Occipital lobe (tissue), 2 donors: ENCODE measurements around the gene COL19A1. TPM values are rescaled to one million over a fixed set of nuclear protein-coding genes. Genes with fewer than 3 reads are reported as not detected.
"Not testable (repeated sequence)": the region's sequence is repeated elsewhere in the genome, so short reads cannot be mapped to it uniquely, and the experiment has no call there.

ENCODE experiments used
- DNase-seq: peaks from one replicate; lab custom pipeline; 2025; lab: John Stamatoyannopoulos, UW
- total RNA-seq: library from RNA; depleted of rRNA; stranded (reverse); fragments of >200 nt; gene quantifications from one replicate; pipeline ENCODE4 v1.2.3, GENCODE V29; 2014

The COL19A1 gene
- total RNA-seq, 1 donor from 2014 or later, result 5.9 TPM

- DNase-seq, result no peak
Measured at GRCh38 chr6:69900869-69901268, 34.5 kb downstream of the COL19A1 start.

- no peak for DNase-seq
Measured at GRCh38 chr6:69901361-69901760, 35.0 kb downstream of the COL19A1 start.

GRCh38 chr6:69907981-69908498 lies 41.7 kb downstream of the COL19A1 start:
- no peak for DNase-seq

GRCh38 chr6:69913361-69913760 lies 47.0 kb downstream of the COL19A1 start:
- DNase-seq, result no peak

GRCh38 chr6:69914015-69914485 lies 47.7 kb downstream of the COL19A1 start:
- DNase-seq, result no peak

GRCh38 chr6:69915346-69915745 lies 49.0 kb downstream of the COL19A1 start:
- DNase-seq, result no peak

GRCh38 chr6:69917834-69918233 lies 51.5 kb downstream of the COL19A1 start:
- DNase-seq, result no peak

GRCh38 chr6:69918813-69919475 lies 52.6 kb downstream of the COL19A1 start:
- no peak for DNase-seq

GRCh38 chr6:69921066-69921465 lies 54.7 kb downstream of the COL19A1 start:
- DNase-seq, result not testable (repeated sequence)

- not testable (repeated sequence) for DNase-seq
Measured at GRCh38 chr6:69921611-69922010, 55.3 kb downstream of the COL19A1 start.

GRCh38 chr6:69926745-69927144 lies 60.4 kb downstream of the COL19A1 start:
- DNase-seq, result no peak

GRCh38 chr6:69933239-69933638 lies 66.9 kb downstream of the COL19A1 start:
- DNase-seq, result no peak

- no peak for DNase-seq
Measured at GRCh38 chr6:69935079-69935478, 68.7 kb downstream of the COL19A1 start.

GRCh38 chr6:69936674-69937363 lies 70.5 kb downstream of the COL19A1 start:
- no peak for DNase-seq

GRCh38 chr6:69937402-69938136 lies 71.2 kb downstream of the COL19A1 start:
- no peak for DNase-seq

- DNase-seq, result no peak
Measured at GRCh38 chr6:69942485-69942884, 76.1 kb downstream of the COL19A1 start.

GRCh38 chr6:69945192-69945591 lies 78.8 kb downstream of the COL19A1 start:
- no peak for DNase-seq

GRCh38 chr6:69948479-69949114 lies 82.2 kb downstream of the COL19A1 start:
- DNase-seq, result no peak

GRCh38 chr6:69953491-69953890 lies 87.1 kb downstream of the COL19A1 start:
- no peak for DNase-seq

GRCh38 chr6:69954733-69955132 lies 88.4 kb downstream of the COL19A1 start:
- DNase-seq, result no peak

GRCh38 chr6:69957985-69958559 lies 91.7 kb downstream of the COL19A1 start:
- DNase-seq, result no peak
